ENCODE measurements around the gene SLC25A42.

Gene SLC25A42

DNA sequence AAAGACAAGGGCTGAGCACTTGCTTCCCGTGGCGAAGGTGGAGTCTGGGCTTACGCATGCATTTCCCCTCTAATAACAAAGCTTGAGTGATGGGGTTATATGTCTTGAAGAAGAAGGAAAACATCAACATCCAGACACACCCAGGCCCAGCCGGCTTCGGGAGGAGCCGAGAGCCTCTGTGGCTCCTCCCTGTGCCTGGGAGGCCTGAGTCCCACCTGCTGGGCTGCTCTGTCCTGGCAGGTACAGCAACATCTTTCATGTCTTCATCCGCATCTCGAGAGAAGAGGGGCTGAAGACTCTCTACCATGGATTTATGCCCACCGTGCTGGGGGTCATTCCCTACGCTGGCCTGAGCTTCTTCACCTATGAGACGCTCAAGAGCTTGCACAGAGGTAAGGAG, 43.9 kb downstream of the SLC25A42 start:
- Histone ChIP-seq H3K9me3 (ENCODE audit: control insufficient read depth, low read length) (no peaks in the 10 kb centered on the region), H3K27me3 (ENCODE audit: control insufficient read depth, insufficient read depth, low read length) (no peaks in the 10 kb centered on the region), H3K36me3 (ENCODE audit: control insufficient read depth, insufficient read depth, low read length) (no peaks in the 10 kb centered on the region), H3K4me1 (no peaks in the 10 kb centered on the region), H3K27ac (no peak overlapping the region), H3K79me2 (no peaks in the 10 kb centered on the region), H3K9ac (no peak overlapping the region), H3K4me2 (ENCODE audit: low read length) (no peak overlapping the region), H2AFZ (no peak overlapping the region), H3K4me3 (ENCODE audit: low read depth, low read length) (no peak overlapping the region)
- TF ChIP-seq, protein P1, sequence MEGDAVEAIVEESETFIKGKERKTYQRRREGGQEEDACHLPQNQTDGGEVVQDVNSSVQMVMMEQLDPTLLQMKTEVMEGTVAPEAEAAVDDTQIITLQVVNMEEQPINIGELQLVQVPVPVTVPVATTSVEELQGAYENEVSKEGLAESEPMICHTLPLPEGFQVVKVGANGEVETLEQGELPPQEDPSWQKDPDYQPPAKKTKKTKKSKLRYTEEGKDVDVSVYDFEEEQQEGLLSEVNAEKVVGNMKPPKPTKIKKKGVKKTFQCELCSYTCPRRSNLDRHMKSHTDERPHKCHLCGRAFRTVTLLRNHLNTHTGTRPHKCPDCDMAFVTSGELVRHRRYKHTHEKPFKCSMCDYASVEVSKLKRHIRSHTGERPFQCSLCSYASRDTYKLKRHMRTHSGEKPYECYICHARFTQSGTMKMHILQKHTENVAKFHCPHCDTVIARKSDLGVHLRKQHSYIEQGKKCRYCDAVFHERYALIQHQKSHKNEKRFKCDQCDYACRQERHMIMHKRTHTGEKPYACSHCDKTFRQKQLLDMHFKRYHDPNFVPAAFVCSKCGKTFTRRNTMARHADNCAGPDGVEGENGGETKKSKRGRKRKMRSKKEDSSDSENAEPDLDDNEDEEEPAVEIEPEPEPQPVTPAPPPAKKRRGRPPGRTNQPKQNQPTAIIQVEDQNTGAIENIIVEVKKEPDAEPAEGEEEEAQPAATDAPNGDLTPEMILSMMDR (IDR thresholded peaks at IDR 0.05), result no peak

DNA sequence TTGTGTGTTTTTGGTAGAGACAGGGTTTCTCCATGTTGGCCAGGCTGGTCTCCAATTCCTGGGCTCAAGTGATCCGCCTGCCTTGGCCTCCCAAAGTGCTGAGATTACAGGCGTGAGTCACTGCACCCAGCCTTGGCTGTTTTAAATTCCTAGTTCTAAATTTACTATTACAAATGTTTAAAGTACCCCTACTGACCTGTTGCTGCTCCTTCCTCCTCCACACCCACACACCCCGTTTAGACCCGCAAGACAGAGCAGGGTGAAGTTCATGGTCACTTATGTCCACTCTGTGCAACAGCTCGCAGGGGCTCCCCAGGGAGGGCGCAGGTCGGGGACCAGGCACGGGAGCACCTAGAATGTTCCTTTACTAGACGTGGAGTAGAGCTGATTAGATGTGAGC, 45.8 kb downstream of the SLC25A42 start:
- Histone ChIP-seq H3K36me3 (ENCODE audit: control insufficient read depth, insufficient read depth, low read length) (no peaks in the 10 kb centered on the region), H3K9ac (no peak overlapping the region), H3K4me2 (ENCODE audit: low read length) (no peak overlapping the region), H3K4me3 (ENCODE audit: low read depth, low read length) (no peak overlapping the region), H3K27me3 (ENCODE audit: control insufficient read depth, insufficient read depth, low read length) (no peaks in the 10 kb centered on the region), H3K4me1 (no peaks in the 10 kb centered on the region), H3K27ac (no peak overlapping the region), H3K79me2 (no peaks in the 10 kb centered on the region), H3K9me3 (ENCODE audit: control insufficient read depth, low read length) (no peaks in the 10 kb centered on the region), H2AFZ (no peak overlapping the region)
- TF ChIP-seq, protein P1 (IDR thresholded peaks at IDR 0.05), result no peak

DNA sequence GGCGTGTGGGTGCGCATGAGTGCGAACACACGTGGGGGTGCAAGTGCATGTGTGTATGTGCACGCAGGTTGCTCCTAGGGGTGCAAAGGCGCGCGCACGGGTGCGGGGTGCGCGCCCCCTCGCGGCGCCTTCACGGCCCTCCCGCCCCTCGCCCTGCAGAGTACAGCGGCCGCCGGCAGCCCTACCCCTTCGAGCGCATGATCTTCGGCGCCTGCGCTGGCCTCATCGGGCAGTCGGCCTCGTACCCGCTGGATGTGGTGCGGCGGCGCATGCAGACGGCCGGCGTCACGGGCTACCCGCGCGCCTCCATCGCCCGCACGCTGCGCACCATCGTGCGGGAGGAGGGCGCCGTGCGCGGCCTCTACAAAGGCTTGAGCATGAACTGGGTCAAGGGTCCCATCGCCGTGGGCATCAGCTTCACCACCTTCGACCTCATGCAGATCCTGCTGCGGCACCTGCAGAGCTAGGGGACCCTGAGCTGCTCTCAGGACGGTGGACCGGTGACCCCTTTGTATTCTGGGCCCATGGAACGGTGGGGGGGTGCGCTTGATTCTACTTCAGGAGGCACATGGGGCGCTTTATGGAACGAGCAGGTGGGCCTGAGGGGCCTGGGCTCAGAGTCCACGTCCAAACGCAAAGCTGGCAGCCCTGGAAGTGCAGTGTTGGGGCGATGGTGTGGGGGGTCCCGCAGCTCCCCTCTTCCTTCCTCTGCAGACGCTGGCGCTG, 46.8 kb downstream of the SLC25A42 start:
- Histone ChIP-seq H3K9me3 (ENCODE audit: control insufficient read depth, low read length) (no peaks in the 10 kb centered on the region), H3K4me1 (no peaks in the 10 kb centered on the region), H3K27me3 (ENCODE audit: control insufficient read depth, insufficient read depth, low read length) (no peaks in the 10 kb centered on the region), H3K4me2 (ENCODE audit: low read length) (no peak overlapping the region), H3K36me3 (ENCODE audit: control insufficient read depth, insufficient read depth, low read length) (no peaks in the 10 kb centered on the region), H3K27ac (no peak overlapping the region), H3K9ac (no peak overlapping the region), H2AFZ (no peak overlapping the region), H3K4me3 (ENCODE audit: low read depth, low read length) (no peak overlapping the region), H3K79me2 (no peaks in the 10 kb centered on the region)
- TF ChIP-seq, protein P1 (IDR thresholded peaks at IDR 0.05), result no peak

DNA sequence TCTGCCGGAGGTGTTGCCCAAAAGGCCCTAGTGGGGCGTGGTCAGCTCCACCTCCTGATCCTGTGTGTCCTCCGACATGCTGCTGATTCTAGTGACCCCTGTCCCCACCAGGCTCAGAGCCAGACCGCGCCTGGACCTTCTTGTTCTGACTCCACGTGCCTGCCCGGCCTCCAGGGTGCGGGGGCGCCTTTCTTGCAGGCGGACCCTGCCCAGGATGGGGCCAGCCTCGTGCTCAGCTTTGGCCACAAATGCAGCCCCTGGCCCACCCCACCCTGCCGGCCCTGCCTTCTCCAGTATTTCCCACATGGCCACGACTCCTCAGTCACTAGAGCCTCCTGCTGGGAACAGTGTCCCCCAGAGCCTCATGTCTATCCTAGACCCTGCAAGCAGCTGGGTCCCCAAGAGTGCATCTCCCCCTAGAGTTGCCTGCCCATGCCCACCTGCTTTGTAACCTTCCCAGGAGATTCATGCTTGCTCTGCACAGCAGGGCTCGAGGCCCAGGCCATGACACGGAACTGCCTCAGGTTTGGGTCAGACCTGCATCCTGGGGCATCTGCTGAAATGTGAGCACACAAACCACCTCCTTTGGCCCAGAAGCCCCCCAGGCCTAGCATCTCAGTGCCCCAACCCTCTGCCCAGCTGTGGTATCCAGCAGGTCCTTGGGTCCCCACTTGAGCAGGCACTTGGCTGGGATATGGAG, 47.5 kb downstream of the SLC25A42 start:
- Histone ChIP-seq H3K4me2 (ENCODE audit: low read length) (no peak overlapping the region), H3K9me3 (ENCODE audit: control insufficient read depth, low read length) (no peaks in the 10 kb centered on the region), H3K27me3 (ENCODE audit: control insufficient read depth, insufficient read depth, low read length) (no peaks in the 10 kb centered on the region), H3K36me3 (ENCODE audit: control insufficient read depth, insufficient read depth, low read length) (no peaks in the 10 kb centered on the region), H2AFZ (no peak overlapping the region), H3K9ac (no peak overlapping the region), H3K4me3 (ENCODE audit: low read depth, low read length) (no peak overlapping the region), H3K4me1 (no peaks in the 10 kb centered on the region), H3K79me2 (no peaks in the 10 kb centered on the region), H3K27ac (no peak overlapping the region)
- TF ChIP-seq, protein P1 (IDR thresholded peaks at IDR 0.05), result no peak

Measured in parathyroid adenoma (tissue), 2 donors.